HEK293 (cell line): ENCODE data around the gene AZIN2.

Source experiments
- CTCF ChIA-PET: fragments of 350-600 bp; formaldehyde crosslinking; extraction: SDS; loops from one replicate; lab custom pipeline; 2021; ENCODE audit warnings: antibody characterized with exemption; lab: Yijun Ruan, JAX
- POLR2A ChIA-PET: fragments of 300-600 bp; formaldehyde crosslinking; extraction: SDS; loops from one replicate; lab custom pipeline; 2020; ENCODE audit warnings: antibody characterized with exemption, inconsistent platforms; lab: Yijun Ruan, JAX
- H3K27ac ChIP-seq: fragments of 200-500 bp; sonication (Bioruptor generic); 2 replicates; pipeline ENCODE4 v1.5.1; 2014; ENCODE audit warnings: low read depth, low read length, control low read depth, inconsistent platforms; ENCODE audit errors: extremely low read depth
- H3K36me3 ChIP-seq, 2 experiments: fragments of 200-500 bp in 1 of 2; sonication (Bioruptor generic) in 1 of 2; 1 replicate in 1 of 2; 2 replicates in 1 of 2; pipeline ENCODE4 v1.5.1; 2014 to 2017; ENCODE audit warnings: inconsistent platforms in 2 of 2, low read length in 2 of 2; ENCODE audit not compliant: control insufficient read depth in 2 of 2, insufficient read depth in 1 of 2
- H3K4me1 ChIP-seq: fragments of 200-500 bp; sonication (Bioruptor generic); 2 replicates; pipeline ENCODE4 v1.5.1; 2014; ENCODE audit warnings: mild to moderate bottlenecking, low read length, inconsistent platforms; ENCODE audit not compliant: control insufficient read depth, insufficient read depth
- H3K4me3 ChIP-seq: 2 replicates; pipeline ENCODE4 v1.5.1; 2011; ENCODE audit warnings: low read depth, mild to moderate bottlenecking, control low read depth, low read length, moderate library complexity
- H3K9me3 ChIP-seq: fragments of 200-500 bp; sonication (Bioruptor generic); 2 replicates; pipeline ENCODE4 v1.5.1; 2014; ENCODE audit warnings: low read depth, low read length, inconsistent platforms; ENCODE audit not compliant: control insufficient read depth, insufficient read depth
- BCL6B ChIP-seq: fragments of 450-650 bp; formaldehyde crosslinking; IDR thresholded peaks from 2 replicates; pipeline ENCODE4 v1.5.1; 2017; ENCODE audit warnings: missing biosample characterization, missing genetic modification characterization
- GLI2 ChIP-seq: fragments of 450-650 bp; formaldehyde crosslinking; IDR thresholded peaks from 2 replicates; pipeline ENCODE4; 2017; ENCODE audit warnings: missing biosample characterization, missing genetic modification characterization, low read depth, borderline replicate concordance
- KLF9 ChIP-seq: fragments of 450-650 bp; formaldehyde crosslinking; IDR thresholded peaks from 2 replicates; pipeline ENCODE4 v1.5.1; 2016; ENCODE audit warnings: missing biosample characterization, missing genetic modification characterization, low read depth
- MEIS1 ChIP-seq: sonication (generic); formaldehyde crosslinking; IDR thresholded peaks from 2 replicates; pipeline ENCODE4 v1.8.1; 2022; ENCODE audit warnings: missing genetic modification reagents, mild to moderate bottlenecking, borderline replicate concordance
- PBX3 ChIP-seq: sonication (generic); formaldehyde crosslinking; IDR thresholded peaks from 2 replicates; pipeline ENCODE4 v1.8.1; 2022; ENCODE audit warnings: mild to moderate bottlenecking, moderate library complexity, missing genetic modification reagents
- PRDM4 ChIP-seq: fragments of 450-650 bp; formaldehyde crosslinking; IDR thresholded peaks from 2 replicates; pipeline ENCODE4 v1.5.1; 2017; ENCODE audit warnings: missing biosample characterization, missing genetic modification characterization
- SCRT1 ChIP-seq: fragments of 450-650 bp; formaldehyde crosslinking; IDR thresholded peaks from 2 replicates; pipeline ENCODE4 v1.5.1; 2016; ENCODE audit warnings: missing biosample characterization, missing genetic modification characterization, borderline replicate concordance
- SP3 ChIP-seq: fragments of 450-650 bp; formaldehyde crosslinking; IDR thresholded peaks from 2 replicates; pipeline ENCODE4 v1.5.1; 2016; ENCODE audit warnings: missing biosample characterization, missing genetic modification characterization
- ZFHX2 ChIP-seq: fragments of 450-650 bp; formaldehyde crosslinking; conservative IDR thresholded peaks from 2 replicates; pipeline ENCODE4 v1.5.1; 2016; ENCODE audit warnings: missing biosample characterization, missing genetic modification characterization
- ZNF10 ChIP-seq: fragments of 450-650 bp; formaldehyde crosslinking; IDR thresholded peaks from 2 replicates; pipeline ENCODE4 v1.5.1; 2017; ENCODE audit warnings: missing biosample characterization, missing genetic modification characterization
- ZNF140 ChIP-seq: fragments of 450-650 bp; formaldehyde crosslinking; IDR thresholded peaks from 2 replicates; pipeline ENCODE4 v1.5.1; 2016; ENCODE audit warnings: missing biosample characterization, missing genetic modification characterization
- ZNF292 ChIP-seq: fragments of 450-650 bp; formaldehyde crosslinking; IDR thresholded peaks from 2 replicates; pipeline ENCODE4 v1.5.1; 2016; ENCODE audit warnings: low read depth, missing biosample characterization, missing genetic modification characterization, borderline replicate concordance
- ZNF398 ChIP-seq: fragments of 450-650 bp; formaldehyde crosslinking; IDR thresholded peaks from 2 replicates; pipeline ENCODE4 v1.5.1; 2017; ENCODE audit warnings: missing biosample characterization, missing genetic modification characterization
- ZNF426 ChIP-seq: fragments of 450-650 bp; formaldehyde crosslinking; IDR thresholded peaks from 2 replicates; pipeline ENCODE4 v1.5.1; 2017; ENCODE audit warnings: missing biosample characterization, missing genetic modification characterization, mild to moderate bottlenecking, inconsistent platforms, moderate library complexity
- ZNF473 ChIP-seq: fragments of 450-650 bp; formaldehyde crosslinking; IDR thresholded peaks from 2 replicates; pipeline ENCODE4 v1.5.1; 2017; ENCODE audit warnings: missing biosample characterization, missing genetic modification characterization
- ZNF501 ChIP-seq: fragments of 450-650 bp; formaldehyde crosslinking; IDR thresholded peaks from 2 replicates; pipeline ENCODE4 v1.5.1; 2016; ENCODE audit warnings: missing biosample characterization, missing genetic modification characterization
- ZNF548 ChIP-seq: fragments of 450-650 bp; formaldehyde crosslinking; IDR thresholded peaks from 2 replicates; pipeline ENCODE4 v1.5.1; 2016; ENCODE audit warnings: missing biosample characterization, missing genetic modification characterization
- ZNF677 ChIP-seq: fragments of 450-650 bp; IDR thresholded peaks from 2 replicates; pipeline ENCODE4 v1.5.0; 2018; ENCODE audit warnings: missing biosample characterization, mild to moderate bottlenecking, missing genetic modification characterization, moderate library complexity
- ZNF776 ChIP-seq: fragments of 450-650 bp; formaldehyde crosslinking; IDR thresholded peaks from 2 replicates; pipeline ENCODE4 v1.5.0; 2017; ENCODE audit warnings: missing biosample characterization, missing genetic modification characterization, borderline replicate concordance
- ZNF777 ChIP-seq: fragments of 450-650 bp; formaldehyde crosslinking; IDR thresholded peaks from 2 replicates; pipeline ENCODE4 v1.5.1; 2017; ENCODE audit warnings: missing biosample characterization, missing genetic modification characterization, borderline replicate concordance
- ZNF837 ChIP-seq: fragments of 450-650 bp; formaldehyde crosslinking; IDR thresholded peaks from 2 replicates; pipeline ENCODE4 v1.5.1; 2016; ENCODE audit warnings: missing biosample characterization, missing genetic modification characterization
- ZSCAN30 ChIP-seq: fragments of 450-650 bp; IDR thresholded peaks from 2 replicates; pipeline ENCODE4 v1.5.1; 2018; ENCODE audit warnings: missing biosample characterization, mild to moderate bottlenecking, missing genetic modification characterization, moderate library complexity

AZIN2 gene

GRCh38 chr1:33080373-33080772 is 580 bp upstream of the AZIN2 start:
- CTCF ChIA-PET, result interaction anchor here (0.6 to 2.9 kb wide), 5 partner anchors 15 to 204 kb away, joined by 3 to 10 read pairs (median 3); no protein-coding TSS in a partner anchor
- H3K4me3 ChIP-seq, result peak overlapping the region; percentile 69
- H3K27ac ChIP-seq, result no peak overlapping the region

GRCh38 chr1:33081554-33082305 is 777 bp downstream of the AZIN2 start:
- TF ChIP-seq KLF9 (tag by site-specific recombination) (peak; percentile 26; the same call in 1 of the 2 replicates), GLI2 (tag by site-specific recombination) (no peak), ZNF473 (no peak), ZNF140 (no peak), ZNF501 (tag by site-specific recombination) (no peak), ZNF548 (tag by site-specific recombination) (no peak), PRDM4 (peak; percentile 93), ZSCAN30 (tag by site-specific recombination) (no peak), ZNF776 (tag by site-specific recombination) (no peak), ZNF777 (tag by site-specific recombination) (no peak)
- H3K4me1 ChIP-seq, result no peaks in the 10 kb centered on the region
- ChIA-PET CTCF (interaction anchor here (0.5 to 2.2 kb wide), 3 partner anchors 14 to 206 kb away, joined by 6 to 9 read pairs (median 8); no protein-coding TSS in a partner anchor), POLR2A (interaction anchor here (1.3 to 2.3 kb wide), 3 partner anchors 45 to 147 kb away, joined by 3 to 13 read pairs (median 7); no protein-coding TSS in a partner anchor)
- no peak overlapping the region; the same call in 1 of the 2 replicates for H3K27ac ChIP-seq
- H3K9me3 ChIP-seq, result no peaks in the 10 kb centered on the region
- peaks cover 0 to 14% of the 10 kb centered on the region in 2 experiments; a peak in 1 of 3 replicates for H3K36me3 ChIP-seq
- peak overlapping the region; percentile 69 for H3K4me3 ChIP-seq

More at GRCh38 chr1:33080373-33080772, 580 bp upstream of the AZIN2 start:
- Histone ChIP-seq H3K36me3 (peaks cover 0 to 9% of the 10 kb centered on the region in 2 experiments; a peak in 1 of 3 replicates), H3K9me3 (no peaks in the 10 kb centered on the region), H3K4me1 (no peaks in the 10 kb centered on the region)
- POLR2A ChIA-PET, result interaction anchor here (0.6 to 2.3 kb wide), 16 partner anchors 9 to 686 kb away, joined by 3 to 13 read pairs (median 4); partner anchors contain the start of genes BSDC1 and RNF19B
- TF ChIP-seq SP3 (tag by site-specific recombination), result no peak
- TF ChIP-seq SCRT1 (tag by site-specific recombination), result no peak
- no peak for TF ChIP-seq BCL6B (tag by site-specific recombination)
- no peak for TF ChIP-seq ZNF398 (tag by site-specific recombination)
- TF ChIP-seq ZNF292 (tag by site-specific recombination), result no peak
- no peak for TF ChIP-seq ZFHX2
- no peak for TF ChIP-seq ZNF426 (tag by site-specific recombination)
- TF ChIP-seq MEIS1 (CRISPR knock-in tag), result no peak
- no peak for TF ChIP-seq ZNF677 (tag by site-specific recombination)
- no peak for TF ChIP-seq PBX3 (CRISPR knock-in tag)
- no peak for TF ChIP-seq ZNF837 (tag by site-specific recombination)
- TF ChIP-seq ZNF10 (tag by site-specific recombination), result no peak
